Medulla oblongata (tissue), 1 donor: ENCODE measurements around the gene HOXC10.
A peak's percentile ranks its signal among the peaks of the same experiment; 100 is the strongest.

Experiments used
- DNase-seq: peaks from one replicate; pipeline ENCODE4 v3.0.0-alpha.2; 2015; ENCODE audit errors: extremely low spot score

The HOXC10 gene

GRCh38 chr12:54029529-54030441, 44.8 kb downstream of the HOXC10 start:
- no peak for DNase-seq

DNA sequence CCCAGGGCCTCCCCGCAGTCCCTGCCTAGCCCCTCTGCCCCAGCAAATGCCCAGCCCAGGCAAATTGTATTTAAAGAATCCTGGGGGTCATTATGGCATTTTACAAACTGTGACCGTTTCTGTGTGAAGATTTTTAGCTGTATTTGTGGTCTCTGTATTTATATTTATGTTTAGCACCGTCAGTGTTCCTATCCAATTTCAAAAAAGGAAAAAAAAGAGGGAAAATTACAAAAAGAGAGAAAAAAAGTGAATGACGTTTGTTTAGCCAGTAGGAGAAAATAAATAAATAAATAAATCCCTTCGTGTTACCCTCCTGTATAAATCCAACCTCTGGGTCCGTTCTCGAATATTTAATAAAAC, 45.5 kb downstream of the HOXC10 start:
- DNase-seq, result no peak

DNA sequence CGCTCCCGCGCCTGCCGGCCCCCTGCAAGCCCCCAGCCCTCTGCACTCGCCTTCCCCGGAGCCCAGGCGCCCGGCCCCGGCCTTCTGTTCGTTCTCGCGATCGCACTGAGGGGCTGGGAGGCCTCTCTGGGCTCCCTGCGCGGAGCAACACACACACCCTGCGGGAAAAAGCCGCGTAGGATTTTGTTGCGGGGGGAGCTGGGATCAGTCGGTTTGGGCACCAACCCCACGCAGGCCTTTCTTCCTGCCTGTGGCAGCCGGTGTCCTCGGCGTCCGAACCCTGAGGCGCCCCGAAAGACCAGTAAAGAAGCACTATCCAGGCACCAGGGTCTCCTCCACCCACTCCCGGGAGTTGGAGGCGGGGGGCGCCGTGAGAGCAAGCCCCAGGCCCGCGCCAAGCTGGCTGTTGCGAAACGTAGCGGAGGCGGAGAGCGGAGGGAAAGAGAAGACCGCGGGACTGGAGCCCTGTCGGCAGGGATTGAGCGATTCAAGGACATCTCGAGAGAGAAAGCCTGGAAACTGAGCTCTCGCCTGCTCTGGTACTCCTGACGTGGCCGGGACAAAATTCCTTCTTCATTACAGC, 46.0 kb downstream of the HOXC10 start:
- DNase-seq, result no peak

- no peak for DNase-seq
These were observed 46.5 kb downstream of the HOXC10 start for GRCh38 chr12:54031480-54031879.

DNA sequence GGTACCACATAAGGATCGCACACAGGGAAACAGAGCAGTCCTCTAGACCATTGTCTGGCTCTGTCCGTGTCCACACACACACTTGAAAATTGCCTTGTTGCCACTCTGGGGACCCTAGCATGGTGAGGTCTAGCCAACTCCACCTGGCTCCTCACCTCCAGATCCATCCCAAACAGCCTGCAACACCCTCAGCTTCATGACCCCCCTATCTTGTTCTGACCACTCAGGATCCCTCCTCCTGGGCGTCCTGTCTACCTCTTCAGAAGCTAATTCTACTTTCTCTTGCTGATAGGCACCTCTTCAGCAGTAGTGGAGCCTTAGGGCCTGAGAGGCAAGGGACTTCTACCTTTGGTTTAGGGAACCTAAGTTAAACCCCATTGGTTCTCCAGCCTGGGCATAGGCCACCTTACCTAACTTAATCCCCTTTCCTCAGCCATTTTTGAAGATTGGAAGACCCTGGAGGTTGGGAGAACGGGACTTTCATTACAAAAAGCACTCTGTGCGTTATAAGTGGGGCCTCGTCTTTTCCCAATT, 47.2 kb downstream of the HOXC10 start:
- DNase-seq, result no peak

DNA sequence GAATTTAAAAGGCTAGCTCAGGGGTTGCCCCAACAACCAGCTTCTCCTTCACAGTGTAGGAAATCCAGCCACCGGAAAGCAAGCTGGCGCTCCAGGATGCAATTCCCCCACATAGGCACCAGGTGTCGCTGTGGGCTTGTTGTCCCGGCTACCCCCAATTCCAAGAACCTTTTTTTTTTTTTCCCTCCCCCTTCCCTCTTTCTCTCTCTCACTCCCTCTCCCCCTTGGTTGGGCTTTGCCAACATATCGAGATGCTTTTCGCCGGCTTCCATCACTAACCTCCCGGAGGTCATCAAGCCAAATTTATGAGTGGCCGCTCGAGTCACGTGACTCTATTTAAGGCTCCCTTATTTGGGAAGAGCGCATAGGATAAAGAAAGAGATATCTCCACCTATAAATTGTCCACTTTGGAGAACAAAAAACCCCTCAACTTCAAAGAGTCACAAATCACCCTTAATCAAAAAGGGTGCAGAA, 47.7 kb downstream of the HOXC10 start, which contains the start of gene HOXC5:
Gene HOXC5 (plus strand): TSS at position 424 of the 474 bp plus-strand sequence. CDS start 73 bp downstream, outside the sequence.
- peak; percentile 89 for DNase-seq

DNA sequence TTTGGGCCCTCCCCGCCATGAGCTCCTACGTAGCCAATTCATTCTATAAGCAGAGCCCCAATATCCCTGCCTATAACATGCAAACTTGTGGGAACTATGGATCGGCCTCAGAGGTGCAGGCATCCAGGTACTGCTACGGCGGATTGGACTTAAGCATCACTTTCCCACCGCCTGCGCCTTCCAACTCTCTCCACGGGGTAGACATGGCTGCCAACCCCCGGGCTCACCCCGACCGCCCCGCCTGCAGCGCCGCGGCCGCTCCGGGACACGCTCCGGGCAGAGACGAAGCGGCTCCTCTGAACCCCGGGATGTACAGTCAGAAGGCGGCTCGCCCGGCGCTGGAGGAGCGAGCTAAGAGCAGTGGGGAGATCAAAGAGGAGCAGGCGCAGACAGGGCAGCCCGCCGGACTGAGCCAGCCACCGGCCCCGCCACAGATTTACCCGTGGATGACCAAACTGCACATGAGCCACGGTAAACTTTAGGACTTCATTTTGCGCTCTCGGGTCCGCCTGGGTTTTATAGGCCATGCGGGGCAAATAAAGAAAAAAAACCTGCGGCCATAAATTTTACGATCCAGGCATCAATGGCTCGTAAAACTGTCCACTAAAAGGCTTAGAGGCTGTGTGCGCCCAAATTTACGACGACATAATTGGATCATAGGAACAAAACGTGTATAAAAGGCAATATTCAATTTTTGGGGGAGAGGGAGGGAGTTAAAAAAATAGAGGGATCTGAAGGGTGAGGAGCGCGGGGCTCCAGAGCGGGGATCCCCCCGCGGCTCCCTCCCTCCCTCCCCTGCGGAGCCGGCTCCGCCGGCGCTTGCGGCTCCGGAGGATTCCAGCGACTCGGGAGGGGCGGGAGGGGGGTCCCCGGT, 48.4 kb downstream of the HOXC10 start:
- peak; percentile 50 for DNase-seq

- DNase-seq, result peak; percentile 35
These were observed 49.2 kb downstream of the HOXC10 start for GRCh38 chr12:54033980-54034784.

DNA sequence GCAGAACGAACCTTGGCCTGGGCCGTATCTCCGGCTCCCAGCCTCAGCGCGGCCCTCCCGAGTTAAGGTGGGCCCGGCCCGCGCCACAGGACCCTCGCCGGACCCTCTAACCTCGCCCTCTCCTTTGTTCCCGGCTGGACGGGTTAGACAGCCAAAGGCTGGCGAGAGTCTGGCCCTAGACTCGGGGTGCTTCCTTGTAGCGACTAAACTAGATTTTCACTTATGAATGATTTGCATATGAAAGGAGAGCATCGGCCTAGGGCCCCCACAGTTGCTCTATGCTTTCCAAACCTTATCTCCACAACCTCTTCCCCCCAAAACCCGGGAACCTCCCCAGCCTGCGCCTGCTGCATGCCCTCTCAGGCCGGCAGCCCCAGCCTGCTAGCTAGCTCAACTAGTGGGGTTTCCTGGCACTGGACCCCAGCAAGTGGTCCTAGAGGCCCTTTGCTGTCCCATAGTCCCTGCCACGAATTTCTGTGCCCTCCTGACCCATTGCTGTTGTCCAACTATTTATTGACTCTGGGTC, 49.9 kb downstream of the HOXC10 start:
- DNase-seq, result no peak

- DNase-seq, result no peak
These were observed 50.8 kb downstream of the HOXC10 start for GRCh38 chr12:54035568-54036264.

DNA sequence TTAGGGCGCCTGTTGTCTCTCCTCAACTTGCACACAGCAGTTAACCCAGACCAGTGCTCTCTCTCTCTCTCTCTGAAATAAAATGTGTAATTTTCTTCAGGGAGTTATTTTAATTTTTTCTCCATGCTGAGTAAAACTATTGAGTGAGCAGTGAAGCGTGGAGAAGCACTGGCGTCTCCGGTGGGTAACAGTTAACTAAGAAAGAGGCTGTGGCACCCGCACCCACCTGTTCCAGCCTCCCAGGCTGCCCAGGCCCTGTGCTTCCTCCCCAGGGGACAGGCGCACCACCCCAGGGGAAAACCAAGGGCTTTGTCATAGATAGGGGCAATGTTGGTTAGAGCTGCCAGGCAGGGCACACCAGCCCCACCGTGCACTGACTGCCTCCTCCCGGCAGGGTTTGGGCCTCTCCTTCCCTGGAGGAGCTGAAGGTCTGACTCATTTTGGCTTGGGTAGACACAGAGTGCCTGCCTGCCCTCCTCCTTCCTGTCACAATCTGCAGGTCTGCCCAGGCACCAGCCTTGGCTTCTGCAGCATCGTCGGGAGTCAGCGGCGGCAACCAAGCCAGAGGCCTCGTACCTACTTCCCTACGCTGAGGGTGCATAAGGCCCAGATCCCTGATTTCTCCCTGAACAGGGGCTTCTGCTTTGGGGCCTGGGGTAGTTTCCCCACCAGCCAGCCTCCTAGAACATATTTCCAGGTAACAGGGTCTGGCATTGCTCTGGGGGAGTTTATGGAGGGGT, 51.8 kb downstream of the HOXC10 start:
- no peak for DNase-seq

DNA sequence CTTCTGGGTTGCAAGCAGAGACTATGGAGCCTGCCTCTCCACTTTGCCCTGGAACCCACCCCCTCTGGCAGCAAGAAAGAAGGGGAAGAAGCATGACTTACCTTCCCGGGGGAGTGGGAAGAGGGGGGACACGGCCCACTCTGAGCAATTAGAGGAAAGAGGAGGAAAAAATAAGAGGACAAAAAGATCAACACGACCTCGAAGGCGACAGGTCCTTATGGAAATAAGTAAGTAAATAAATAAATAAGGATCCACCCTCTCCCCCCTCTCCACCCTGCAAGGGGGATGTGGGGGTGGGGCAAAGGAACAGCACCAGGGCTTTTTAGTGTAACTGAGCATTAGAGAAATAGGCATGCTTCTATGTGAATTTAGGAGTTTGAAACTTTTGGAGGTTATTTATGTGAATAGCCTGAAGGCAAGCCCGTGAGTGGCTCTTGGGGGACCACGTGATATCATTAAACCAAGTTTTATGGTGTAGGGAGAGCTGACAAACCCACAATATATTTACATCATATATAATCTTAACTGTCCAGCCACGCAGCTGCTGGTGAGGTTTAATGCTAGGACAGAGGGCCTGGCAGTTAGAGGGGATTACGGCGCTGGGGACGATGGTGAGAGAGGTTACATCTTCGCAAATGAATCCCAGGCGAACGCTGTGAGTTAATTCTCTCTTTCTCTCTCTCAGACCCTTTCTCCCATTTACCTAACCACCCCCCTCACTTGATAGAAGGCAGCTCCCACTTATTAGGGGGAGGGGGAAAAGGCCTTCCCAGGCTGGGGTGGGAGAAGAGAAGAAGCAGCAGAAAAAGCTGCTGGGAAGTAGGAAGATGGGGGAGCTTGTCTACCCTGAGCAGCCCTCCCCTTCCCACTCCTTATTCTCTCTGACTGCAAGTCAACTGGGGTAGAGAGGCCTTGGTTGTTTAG, 52.7 kb downstream of the HOXC10 start:
- no peak for DNase-seq

GRCh38 chr12:54038284-54038870, 53.4 kb downstream of the HOXC10 start:
- no peak for DNase-seq

- no peak for DNase-seq
These were observed 54.0 kb downstream of the HOXC10 start for GRCh38 chr12:54038871-54039414.

GRCh38 chr12:54039417-54040147, 54.6 kb downstream of the HOXC10 start:
- no peak for DNase-seq
